Brain microvascular endothelial cell (primary cell): Measurements from ENCODE around the gene KAT2A.

Source experiments
- DNase-seq: peaks from one replicate; pipeline ENCODE4 v3.0.0-alpha.2; 2020
- H3K27ac ChIP-seq: fragments of 250-450 bp; sonication (Bioruptor Pico); 2 replicates; pipeline ENCODE4 v1.5.1; 2020; ENCODE audit warnings: mild to moderate bottlenecking, moderate library complexity
- H3K27me3 ChIP-seq: fragments of 250-450 bp; sonication (Bioruptor Pico); replicated peaks from 2 replicates; pipeline ENCODE4 v1.5.1; 2020; ENCODE audit warnings: mild to moderate bottlenecking
- H3K36me3 ChIP-seq: fragments of 250-450 bp; sonication (Bioruptor Pico); replicated peaks from 2 replicates; pipeline ENCODE4 v1.5.1; 2020; ENCODE audit warnings: mild to moderate bottlenecking
- H3K4me3 ChIP-seq: 2 replicates; pipeline ENCODE4 v1.5.1; 2011; ENCODE audit warnings: low read depth, mild to moderate bottlenecking, control low read depth, low read length, moderate library complexity
- in situ Hi-C: cut with HindIII; loops from 2 replicates; pipeline ENCODE4 v1.10.0; 2017; ENCODE audit warnings: low sequenced_read_pairs, low pct_ligation_motif_present
- TF ChIP-seq, protein P1 (sequence below): IDR thresholded peaks from 2 replicates; pipeline ENCODE4 v1.5.1; 2011; ENCODE audit warnings: low read depth, mild to moderate bottlenecking, moderate library complexity, low read length, control low read depth, inconsistent platforms; ENCODE audit errors: missing control alignments

Gene KAT2A

DNA sequence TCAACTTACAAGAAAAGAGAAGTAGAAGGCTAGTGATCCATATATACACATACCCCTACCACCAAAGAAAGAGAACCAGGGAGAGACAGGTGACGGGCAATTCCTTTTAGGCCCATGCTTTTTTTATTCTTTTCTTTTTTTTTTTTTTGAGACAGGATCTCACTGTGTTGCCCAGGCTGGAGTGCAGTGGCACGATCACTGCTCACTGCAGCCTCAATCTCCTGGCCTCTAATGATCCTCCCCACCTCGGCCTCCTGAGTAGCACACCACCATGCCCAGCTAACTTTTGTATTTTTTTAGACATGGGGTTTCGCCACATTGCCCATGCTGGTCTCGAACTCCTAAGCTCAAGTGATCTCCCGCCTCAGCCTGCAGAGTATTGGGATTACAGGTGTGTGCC is 6.2 kb upstream of the KAT2A start:
- DNase-seq: no peak
- Histone ChIP-seq H3K27ac (no peak overlapping the region), H3K4me3 (no peak overlapping the region), H3K36me3 (peaks cover 46% of the 10 kb centered on the region), H3K27me3 (no peaks in the 10 kb centered on the region)
- TF ChIP-seq, protein P1, sequence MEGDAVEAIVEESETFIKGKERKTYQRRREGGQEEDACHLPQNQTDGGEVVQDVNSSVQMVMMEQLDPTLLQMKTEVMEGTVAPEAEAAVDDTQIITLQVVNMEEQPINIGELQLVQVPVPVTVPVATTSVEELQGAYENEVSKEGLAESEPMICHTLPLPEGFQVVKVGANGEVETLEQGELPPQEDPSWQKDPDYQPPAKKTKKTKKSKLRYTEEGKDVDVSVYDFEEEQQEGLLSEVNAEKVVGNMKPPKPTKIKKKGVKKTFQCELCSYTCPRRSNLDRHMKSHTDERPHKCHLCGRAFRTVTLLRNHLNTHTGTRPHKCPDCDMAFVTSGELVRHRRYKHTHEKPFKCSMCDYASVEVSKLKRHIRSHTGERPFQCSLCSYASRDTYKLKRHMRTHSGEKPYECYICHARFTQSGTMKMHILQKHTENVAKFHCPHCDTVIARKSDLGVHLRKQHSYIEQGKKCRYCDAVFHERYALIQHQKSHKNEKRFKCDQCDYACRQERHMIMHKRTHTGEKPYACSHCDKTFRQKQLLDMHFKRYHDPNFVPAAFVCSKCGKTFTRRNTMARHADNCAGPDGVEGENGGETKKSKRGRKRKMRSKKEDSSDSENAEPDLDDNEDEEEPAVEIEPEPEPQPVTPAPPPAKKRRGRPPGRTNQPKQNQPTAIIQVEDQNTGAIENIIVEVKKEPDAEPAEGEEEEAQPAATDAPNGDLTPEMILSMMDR: no peak
- in situ Hi-C loops: no loop called here

DNA sequence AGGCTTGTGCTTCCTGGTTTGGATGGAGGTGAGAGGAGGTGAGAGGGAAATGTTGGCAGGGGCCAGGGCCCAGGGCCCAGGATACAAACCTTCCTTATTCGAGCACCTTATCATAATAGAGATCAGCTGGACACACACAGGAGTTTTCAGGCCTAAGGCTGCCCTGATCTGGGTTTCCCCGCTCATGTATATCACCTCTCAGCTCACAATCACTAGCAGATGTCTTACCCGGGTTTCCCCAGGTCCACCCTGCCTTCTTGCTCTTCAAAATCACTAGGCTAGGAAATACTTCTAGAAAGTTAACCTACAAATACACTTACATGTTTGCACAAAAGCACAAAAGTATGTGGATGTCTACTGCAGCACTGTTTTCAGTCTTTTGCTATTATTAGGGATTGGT is 5.7 kb upstream of the KAT2A start:
- H3K36me3 ChIP-seq: peaks cover 46% of the 10 kb centered on the region
- no peak overlapping the region for H3K4me3 ChIP-seq
- TF ChIP-seq, protein P1: no peak
- DNase-seq: no peak
- H3K27ac ChIP-seq: no peak overlapping the region
- in situ Hi-C loops: no loop called here
- no peaks in the 10 kb centered on the region for H3K27me3 ChIP-seq

GRCh38 chr17:42125565-42125964 is 4.4 kb upstream of the KAT2A start:
- TF ChIP-seq, protein P1: no peak
- peaks cover 46% of the 10 kb centered on the region for H3K36me3 ChIP-seq
- no peak for DNase-seq
- no peak overlapping the region for H3K4me3 ChIP-seq
- in situ Hi-C loops: no loop called here
- H3K27me3 ChIP-seq: no peaks in the 10 kb centered on the region
- H3K27ac ChIP-seq: no peak overlapping the region

DNA sequence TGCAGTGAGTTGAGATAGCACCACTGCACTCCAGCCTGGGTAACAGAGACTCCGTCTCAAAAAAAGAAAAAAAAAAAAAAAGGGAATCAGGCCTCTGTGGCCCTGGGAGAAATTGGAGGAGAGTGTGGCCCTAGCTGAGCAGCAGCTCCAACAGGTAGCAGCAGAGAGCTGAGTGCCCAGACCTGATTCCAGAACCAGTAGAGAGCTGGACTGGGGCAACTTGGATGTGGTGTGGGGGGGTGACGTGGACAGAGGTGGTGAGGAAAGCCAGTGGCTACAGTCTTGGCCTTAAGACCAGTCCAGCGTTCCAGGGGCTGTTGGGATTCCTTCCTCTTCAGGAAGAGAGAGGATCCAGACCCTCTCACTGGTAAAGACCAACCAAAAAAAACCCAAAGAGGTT is 3.1 kb upstream of the KAT2A start:
- H3K27ac ChIP-seq: no peak overlapping the region
- in situ Hi-C loops: loop anchor here (25.0 kb wide), 1 partner anchor 162 kb away; the partner anchor contains the start of gene CNP
- TF ChIP-seq, protein P1: peak; percentile 2
- no peaks in the 10 kb centered on the region for H3K27me3 ChIP-seq
- no peak overlapping the region for H3K4me3 ChIP-seq
- DNase-seq: no peak
- H3K36me3 ChIP-seq: peaks cover 38% of the 10 kb centered on the region

GRCh38 chr17:42122371-42123303 is 1.5 kb upstream of the KAT2A start, which contains the start of gene HSPB9:
HSPB9 (plus strand) TSS chr17:42122804; CDS start chr17:42122851, 47 bp downstream.
- TF ChIP-seq, protein P1: no peak
- in situ Hi-C loops: loop anchor here (25.0 kb wide), 1 partner anchor 160 kb away; the partner anchor contains the start of gene CNP
- Histone ChIP-seq H3K36me3 (peaks cover 24% of the 10 kb centered on the region), H3K27ac (no peak within 1 kb of the TSS), H3K27me3 (no peaks in the 10 kb centered on the region), H3K4me3 (no peak within 1 kb of the TSS)
- no peak for DNase-seq
